Midbrain (tissue), 1 donor: ENCODE data around the gene MAPK12.

Experiments
- DNase-seq: peaks from one replicate; lab custom pipeline; 2025; lab: John Stamatoyannopoulos, UW

Gene MAPK12

DNA sequence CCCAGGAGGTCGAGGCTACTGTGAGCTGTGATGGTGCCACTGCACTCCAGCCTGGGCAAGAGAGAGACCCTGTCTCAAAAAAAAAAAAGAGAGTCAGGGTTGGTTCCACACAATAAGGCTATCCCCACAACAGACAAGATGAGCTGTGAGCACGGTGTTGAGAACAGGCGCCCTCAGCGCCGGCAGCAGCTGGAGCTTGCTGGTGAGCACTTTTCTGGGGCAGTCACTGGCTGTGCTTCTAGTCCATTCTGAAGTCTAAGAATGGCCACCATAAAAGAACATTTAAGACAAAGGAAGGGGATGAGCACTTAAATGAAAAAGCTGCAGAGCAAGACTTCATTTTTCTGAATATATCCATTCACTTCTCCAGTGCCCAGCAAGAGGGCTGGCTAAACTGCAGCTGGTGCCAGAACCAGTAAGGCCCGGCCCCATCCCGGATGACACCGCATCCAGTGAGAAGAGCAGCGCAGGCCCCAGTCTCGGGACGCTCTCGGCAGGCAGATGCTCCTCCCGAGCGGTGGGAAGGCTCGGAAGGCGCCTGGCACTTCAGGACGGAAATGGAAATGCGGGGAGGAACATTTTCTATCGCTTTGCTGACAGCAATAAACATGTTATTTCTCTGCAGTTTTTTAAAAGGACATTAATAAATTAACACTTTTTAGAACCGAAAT is 28.9 kb downstream of the MAPK12 start:
- DNase-seq: no peak

DNA sequence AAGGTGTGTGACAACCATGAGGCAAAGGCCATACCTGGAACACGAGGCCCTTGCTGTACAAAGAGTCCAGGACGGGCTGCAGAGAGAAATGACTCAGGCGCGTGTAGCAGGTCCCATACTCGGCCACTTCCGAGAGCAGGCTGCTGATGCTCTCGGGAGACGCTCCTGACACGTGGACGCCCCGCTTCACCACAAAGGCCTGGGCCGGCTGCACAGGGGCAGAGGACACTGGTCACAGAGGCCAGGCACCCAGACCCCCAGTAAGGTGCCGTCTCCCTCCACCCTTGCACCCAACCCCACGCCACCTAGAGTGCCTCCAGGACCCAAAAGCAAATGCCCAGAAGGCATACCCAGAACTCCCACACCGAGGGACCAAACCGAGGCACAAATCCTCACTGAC is 32.1 kb downstream of the MAPK12 start:
- no peak for DNase-seq

DNA sequence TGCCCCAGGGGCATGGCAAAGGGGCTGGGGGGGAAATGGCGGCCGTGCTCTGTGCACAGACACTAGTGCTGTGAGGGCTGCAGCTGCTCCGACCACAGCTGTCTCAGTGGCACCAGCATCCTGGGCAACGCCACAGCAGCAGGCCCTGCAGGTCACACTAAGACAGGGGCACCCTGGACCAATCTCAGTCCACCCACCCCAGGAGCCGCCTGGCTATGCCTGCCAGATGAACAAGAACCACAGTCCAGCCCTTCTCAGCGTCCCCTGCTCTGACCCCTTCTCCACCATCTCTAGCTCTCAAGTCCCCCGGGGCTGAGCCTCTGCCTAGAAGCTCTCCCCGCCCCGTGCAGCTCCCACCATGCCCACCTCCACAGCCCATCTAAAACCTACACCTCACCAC is 33.1 kb downstream of the MAPK12 start:
- DNase-seq: no peak

DNA sequence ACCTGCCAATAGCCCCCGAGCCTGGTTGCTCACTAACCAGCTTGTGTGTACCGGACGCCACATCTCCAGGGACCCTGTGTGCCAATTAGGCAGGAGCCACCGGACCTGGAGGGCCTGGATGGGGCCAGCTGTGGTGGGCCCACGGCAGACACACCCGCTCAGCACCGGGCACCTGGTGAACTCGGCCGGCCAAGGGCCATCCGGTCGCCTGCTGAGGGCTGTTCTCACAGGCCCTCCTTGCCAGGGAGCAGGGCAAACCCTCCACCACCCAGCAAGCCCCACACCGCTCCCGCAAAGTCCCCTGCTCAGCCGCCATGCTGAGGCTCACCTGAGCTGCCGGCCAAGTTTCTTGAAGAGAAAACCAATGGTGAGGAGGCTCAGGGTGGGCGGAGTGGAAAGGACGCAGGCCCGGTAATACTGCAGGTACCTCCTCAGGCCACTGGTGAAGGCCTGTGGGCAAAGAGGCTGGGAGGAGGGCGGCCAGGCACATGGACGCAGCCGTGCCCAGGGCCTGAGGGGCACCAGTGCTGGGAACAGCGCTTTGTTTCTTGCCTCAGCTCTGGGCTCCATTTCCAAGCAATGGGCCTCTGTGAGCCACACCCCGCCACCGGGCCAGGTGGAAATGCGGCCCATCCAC is 33.8 kb downstream of the MAPK12 start:
- no peak for DNase-seq

DNA sequence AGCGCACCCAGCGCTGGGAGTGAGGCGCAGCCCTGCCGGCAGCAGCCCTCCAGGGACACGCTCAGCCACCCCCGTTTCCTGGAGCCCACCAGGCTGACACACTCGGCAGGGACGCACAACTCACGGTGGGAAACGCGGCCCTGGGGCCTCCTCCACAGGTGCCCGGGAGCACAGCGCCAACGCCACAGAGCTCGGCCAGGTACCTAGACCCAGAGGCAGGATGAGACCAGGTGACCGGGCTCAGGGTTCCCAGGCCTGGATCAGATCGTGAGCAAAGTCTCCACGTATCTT is 34.7 kb downstream of the MAPK12 start:
- DNase-seq: no peak

DNA sequence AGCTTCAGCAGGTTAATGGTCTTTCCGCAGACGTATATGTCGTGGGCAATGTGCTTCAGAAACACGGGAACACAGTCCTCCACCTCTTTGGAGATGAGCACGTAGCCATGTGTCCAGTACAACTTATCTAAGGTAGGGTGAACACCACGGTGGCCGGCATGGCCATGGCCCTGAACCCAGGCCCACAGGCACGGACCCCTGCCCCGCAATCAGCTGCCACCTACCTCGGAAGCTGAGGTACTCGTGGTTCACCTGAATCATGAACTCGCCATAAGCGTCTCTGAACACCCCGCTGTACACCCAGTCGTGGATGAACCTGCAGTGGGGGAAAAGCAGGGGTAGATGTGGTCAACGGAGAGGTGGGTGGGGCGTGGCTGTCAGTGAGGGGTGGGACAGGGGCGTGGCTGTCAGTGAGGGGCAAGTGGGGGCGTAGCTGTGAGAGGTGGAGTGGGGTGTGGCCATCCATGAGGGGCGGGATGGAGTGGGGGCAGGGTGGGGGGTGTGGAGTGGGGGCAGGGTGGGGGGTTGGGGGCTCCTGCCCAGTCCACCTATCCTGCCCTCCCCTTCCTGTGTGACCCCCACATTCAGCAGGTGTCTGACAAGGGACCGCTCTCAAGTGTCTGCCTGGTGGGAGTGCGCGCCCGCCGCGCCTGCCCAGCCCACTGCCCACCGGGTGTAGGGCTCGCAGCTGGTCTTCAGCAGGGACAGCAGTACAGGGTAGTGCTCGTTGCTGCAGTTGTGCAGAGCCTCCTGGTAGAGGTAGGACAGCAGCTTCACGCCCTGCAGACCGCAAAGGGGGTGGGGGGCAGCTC is 35.2 kb downstream of the MAPK12 start:
- DNase-seq: no peak

DNA sequence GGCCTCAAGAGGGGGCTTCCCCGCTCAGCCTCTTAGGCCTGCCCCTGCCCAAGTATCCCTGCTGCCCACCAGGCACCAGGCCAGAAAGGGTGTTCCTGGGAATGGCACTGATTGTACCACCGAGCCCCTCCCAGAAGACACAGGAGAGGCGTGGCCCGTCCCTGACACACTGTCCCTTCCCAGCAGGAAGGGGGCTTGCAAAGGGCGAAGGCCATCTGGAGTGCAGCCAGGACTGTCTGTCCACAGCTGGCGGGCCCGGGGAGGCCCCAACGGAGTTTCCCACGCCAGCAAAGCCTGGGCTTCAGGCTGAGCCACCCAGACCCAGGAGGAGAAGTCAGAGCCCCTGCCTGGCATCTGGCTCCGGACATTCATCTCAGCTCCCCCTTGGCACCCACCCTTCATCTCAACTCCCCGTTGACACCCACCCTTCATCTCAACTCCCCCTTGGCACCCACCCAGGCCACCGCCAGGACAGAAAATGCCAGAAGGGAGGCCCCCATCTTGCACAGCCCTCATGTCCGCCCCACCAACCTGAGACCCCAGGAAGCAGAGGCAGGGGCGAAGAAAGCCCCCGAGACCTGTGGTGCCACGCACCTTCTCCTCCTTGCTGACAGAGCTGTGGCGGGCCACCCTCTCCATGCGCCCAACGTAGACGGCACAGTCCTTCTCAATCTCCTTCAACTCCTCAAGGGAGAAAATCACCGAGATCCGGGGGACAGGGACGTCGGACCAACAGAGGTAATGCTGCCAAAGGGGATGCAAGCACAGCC is 36.1 kb downstream of the MAPK12 start:
- no peak for DNase-seq

DNA sequence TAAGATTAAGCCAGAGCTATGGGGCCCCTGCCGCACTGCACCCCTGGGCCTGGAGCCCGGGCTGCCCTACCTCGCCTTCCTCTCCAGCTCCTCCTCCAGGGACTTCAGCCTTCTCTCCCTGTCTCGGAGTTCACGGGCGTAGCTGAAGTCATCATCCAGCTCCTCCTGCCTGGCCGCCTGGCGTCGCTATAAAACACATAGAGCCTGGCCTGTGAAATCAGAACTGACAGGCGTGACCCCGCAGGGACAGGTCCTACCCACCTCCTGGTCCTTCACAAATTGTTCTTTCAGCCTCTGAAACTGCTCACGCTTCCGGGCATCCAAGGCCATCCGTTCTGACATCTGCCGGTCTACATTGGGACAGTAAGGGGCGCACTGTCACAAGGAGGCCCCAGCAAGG is 37.4 kb downstream of the MAPK12 start:
- no peak for DNase-seq

DNA sequence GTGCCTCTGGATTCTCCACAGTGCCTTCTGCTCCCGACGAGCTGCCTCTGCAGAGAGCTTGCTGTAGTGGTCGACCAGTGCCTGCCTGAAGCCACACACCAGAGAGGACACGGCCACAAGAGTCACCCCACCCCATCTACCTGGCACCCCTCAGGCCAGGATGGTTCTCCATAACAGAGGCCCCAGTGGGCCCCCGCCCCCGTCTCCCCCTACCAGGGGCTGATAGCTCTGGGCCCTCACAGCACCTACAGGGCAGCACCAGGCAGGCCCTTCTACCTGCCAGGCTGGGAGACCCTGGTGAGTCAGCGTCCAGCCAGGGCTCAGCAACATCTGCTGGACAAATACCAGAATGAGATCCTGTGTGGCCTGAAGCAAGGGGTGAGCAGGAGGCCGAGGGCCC is 39.0 kb downstream of the MAPK12 start:
- no peak for DNase-seq

DNA sequence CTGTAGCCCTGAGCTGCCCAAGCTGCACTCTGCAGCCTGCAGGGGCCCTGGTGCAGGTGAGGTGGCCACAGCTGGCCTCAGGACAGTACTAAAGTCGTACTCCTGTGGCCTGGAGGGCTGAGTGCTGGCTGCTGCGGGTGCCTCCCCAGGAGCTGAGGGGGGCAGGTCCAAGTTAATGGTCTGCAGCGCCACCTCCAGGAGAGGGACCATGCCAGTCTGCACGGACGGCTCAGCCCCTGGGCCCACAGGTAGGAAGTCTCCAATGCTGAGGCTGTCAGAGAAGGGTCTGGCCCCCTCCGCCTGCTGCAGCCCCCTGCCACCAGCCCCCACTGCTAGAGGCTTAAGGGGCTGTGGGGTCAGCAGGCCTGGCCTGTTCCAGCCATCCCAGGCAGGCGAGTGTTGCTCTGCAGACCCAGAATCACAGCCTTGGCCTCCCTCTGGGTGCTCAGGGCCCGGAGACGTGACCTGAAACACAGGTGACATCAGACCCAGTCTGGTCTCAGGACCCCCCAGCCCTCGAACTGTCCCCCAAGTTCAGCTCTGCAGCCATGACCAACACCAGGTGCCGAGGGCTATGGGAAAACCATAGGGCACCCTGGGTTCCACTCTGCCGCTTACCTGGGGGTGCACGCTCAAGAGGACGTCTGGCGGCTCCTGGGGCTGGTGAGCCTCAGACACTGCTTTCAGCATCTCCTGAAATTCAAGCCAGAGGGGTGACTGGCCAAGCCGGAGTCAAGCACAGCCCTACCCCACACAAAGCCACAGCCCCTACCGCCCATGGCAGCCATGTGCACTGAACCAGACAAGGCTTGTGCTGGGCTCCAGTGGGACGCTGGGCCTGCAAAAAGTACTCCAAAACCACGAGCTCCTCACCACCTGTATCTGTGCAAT is 39.8 kb downstream of the MAPK12 start:
- no peak for DNase-seq

DNA sequence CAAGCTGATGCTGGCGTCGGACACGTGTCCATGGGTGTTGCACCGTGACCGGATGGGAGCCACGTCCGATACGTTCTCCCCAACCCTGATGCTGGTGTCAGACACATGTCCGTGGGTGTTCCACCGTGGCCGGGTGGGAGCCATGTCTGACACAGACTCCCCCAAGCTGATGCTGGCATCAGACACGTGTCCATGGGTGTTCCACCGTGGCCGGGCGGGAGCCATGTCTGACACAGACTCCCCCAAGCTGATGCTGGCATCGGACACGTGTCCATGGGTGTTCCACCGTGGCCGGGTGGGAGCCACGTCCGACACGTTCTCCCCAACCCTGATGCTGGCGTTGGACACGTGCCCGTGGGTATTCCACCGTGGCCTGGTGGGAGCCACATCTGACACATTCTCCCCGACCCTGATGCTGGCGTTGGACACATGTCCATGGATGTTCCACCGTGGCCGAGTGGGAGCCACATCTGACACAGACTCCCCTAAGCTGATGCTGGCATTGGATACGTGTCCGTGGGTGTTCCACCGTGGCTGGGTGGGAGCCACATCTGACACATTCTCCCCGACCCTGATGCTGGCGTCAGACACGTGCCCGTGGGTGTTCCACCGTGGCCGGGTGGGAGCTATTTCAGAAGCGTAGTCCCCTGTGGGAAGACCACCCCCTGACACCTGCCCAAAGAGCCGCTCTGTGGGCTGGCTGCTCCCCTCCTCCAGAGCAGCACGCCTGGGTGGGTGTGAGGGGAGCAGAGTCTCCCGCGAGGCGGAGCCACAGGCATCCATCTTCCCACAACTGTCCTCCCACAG is 40.7 kb downstream of the MAPK12 start:
- no peak for DNase-seq

DNA sequence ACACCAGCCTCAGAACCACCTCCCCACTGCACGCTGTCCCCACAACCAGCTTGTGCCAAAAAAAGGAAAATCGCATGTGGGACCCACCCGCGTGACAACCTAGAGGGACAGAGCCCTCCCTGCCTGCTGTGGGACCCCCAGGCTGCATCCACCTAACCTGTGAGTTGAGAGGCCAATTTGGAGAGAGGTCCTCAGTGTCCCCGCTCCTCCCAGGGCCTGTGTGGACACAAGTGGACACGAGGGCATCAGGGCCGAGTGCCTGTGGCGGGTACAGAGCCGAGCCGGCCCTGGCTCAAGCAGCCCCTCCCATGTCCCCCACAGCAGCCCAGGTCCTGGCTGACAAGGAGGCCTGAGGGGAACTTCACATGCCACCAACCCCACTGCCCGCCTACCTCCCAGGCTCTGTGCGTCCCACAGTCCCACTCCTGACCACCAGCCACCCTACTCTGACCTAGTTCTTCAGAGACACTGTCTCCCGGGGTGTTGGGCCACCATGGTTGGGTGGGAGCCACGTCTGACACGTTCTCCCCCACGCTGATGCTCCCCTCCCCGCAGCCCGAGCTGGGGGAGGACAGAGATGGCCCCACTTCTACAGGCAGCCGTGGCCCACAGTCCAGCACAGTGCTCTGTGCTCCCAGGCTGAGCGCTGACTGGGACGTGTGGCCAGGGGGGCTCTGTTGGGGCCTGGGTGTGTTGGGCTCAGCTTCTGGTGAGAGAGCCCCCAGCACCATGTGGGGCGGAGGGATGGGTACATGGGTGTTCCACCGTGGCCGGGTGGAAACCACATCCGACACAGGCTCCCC is 41.5 kb downstream of the MAPK12 start:
- DNase-seq: no peak

DNA sequence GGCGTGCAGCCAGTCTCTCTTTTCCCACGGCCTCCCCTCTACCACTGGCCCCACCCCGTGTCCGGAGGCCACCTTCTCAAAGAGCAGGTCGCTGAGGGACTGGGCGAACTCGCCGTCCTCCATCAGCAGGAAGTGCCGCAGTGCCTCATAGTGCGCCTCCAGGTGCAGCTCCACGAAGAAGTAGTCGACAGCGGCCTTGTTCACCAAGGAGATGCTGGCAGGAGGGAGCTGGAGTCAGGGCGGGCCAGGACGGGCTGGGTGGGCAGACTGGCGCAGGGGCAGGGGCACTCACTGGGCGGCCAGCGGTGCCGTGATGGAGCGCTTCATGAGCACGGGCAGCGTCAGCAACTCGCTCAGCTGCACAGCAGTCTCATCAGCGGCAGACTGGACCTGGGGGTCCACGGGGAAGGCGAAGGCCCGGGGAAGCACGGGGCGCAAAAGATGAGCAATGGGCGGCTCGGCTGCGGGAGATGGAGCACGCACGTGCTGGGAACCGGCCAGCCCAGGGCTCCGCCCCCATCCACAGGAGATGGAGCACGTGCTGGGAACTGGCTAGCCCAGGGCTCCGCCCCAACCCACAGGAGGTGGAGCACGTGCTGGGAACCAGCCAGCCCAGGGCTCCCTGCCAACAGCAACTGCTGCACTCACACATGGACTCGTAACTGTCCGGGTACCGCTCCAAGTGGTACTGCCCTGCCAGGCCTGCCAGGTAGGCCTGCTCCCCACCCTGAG is 42.3 kb downstream of the MAPK12 start:
- DNase-seq: no peak

DNA sequence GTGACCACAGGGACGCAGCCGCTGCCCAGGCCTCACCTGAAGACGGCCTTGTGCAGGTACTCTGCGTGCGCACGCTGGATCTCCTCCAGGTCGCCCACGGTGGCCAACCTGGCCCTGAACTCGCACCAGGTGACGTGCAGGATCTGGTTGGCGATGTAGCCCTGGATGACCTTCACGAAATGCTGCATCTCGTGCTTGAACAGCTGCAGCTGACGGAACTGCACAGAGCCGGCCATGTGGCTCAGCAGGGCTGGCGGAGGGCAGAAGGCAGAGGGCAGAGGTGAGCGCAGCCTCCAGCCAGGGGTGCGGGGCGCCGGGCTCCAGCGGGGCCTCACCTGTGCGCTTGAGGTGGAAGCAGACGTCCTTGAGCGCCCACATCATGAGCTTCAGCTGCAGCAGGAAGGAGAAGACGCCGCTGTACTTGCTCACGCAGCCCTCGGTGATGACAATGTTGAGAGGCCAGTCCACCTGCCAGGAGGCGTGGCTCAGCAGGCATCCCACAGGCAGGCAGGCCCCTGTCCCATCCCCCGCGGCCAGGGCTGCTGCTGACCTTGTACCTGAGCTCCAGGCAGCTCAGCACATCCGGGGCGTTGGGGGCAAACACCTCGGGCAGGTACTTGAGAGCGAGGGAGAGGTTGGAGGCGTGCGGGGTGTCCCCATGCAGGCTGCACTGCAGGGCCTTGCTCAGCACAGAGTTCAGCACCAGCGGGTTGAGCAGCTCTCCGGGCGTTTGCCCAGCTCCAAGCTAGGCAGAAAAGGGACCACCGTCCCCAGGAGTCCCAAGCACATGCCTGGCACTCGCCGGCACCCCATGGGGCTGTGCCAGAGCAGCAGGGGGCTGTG is 43.1 kb downstream of the MAPK12 start:
- no peak for DNase-seq

DNA sequence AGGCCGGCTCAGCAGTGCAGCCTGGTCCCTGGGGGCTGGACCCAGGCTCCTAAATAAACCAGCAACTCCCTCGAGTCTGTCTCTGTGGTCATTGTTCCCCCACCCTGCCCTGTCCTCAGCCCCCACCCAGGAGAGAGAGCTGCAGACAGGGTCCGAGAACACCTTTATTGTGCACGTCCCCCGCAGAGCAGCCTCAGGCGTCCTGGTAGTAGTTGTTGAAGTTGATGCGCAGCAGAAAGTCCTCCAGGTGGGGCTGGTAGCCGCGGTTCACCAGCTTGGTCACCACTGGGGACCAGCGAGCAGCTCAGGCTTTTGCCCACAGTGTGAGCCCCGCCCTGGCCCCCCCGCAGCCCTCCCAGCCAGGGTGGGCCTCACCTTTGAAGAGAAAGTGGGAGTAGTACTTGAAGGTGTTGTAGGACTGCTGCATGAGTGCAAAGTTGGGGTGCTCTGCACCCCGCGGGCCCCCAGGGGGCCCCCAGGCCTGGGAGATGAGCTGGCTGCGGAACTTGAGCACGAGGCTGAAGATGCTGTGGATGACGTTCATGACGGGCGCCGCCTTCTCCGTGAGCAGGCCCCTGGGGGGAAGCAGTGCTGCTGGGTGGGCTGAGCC is 43.8 kb downstream of the MAPK12 start:
- no peak for DNase-seq

DNA sequence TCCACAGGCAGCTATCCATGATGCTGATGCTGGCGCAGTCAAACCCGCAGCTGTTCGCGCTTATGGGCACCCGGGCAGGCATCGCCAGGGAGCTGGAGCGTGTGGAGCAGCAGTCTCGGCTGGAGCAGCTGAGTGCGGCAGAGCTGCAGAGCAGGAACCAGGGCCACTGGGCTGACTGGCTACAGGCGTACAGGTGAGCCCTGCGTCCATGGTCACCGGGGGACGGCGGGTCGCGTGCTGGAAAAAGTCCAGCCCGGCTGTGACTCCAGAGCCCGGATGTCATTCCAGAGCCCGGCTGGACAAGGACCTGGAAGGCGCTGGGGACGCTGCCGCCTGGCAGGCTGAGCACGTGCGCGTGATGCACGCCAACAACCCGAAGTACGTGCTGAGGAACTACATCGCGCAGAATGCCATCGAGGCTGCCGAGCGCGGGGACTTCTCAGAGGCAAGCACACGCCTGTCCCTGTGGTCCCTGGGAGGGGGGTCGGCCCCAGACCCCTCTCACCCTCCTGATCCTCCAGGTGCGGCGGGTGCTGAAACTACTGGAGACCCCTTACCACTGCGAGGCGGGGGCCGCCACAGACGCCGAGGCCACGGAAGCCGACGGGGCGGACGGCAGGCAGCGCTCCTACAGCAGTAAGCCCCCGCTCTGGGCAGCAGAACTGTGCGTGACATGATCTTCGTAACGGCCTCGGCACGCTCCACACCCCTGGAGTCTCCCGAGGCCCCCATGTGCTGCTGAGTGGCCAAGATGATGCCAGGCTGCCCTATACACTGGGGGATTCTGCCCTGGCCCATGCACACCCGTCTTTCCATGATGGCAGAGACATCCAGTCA is 44.6 kb downstream of the MAPK12 start:
- DNase-seq: no peak
